ENCODE results near the gene SUSD2.
A peak's percentile ranks its signal among the peaks of the same experiment; 100 is the strongest.

Gene SUSD2

DNA sequence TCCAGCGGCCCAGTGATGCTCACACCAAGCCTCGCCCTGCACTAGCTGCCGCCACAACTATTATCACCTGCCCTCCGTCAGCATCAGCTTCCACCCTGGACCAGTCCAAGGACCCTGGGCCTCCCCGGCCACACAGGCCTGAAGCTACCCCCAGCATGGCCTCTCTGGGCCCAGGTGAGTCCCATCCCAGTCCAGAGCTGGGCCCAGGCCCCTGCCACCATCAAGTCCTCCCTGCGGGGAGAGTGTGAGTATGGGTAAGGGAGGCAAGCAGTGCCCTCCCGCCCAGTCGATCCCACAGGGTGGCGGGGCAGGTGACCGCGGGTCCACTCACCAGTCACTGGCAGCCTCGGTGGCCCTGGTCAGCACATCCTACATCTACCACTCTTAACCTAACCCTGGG, 9.5 kb upstream of the SUSD2 start:
- TF ChIP-seq, protein P1, sequence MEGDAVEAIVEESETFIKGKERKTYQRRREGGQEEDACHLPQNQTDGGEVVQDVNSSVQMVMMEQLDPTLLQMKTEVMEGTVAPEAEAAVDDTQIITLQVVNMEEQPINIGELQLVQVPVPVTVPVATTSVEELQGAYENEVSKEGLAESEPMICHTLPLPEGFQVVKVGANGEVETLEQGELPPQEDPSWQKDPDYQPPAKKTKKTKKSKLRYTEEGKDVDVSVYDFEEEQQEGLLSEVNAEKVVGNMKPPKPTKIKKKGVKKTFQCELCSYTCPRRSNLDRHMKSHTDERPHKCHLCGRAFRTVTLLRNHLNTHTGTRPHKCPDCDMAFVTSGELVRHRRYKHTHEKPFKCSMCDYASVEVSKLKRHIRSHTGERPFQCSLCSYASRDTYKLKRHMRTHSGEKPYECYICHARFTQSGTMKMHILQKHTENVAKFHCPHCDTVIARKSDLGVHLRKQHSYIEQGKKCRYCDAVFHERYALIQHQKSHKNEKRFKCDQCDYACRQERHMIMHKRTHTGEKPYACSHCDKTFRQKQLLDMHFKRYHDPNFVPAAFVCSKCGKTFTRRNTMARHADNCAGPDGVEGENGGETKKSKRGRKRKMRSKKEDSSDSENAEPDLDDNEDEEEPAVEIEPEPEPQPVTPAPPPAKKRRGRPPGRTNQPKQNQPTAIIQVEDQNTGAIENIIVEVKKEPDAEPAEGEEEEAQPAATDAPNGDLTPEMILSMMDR (IDR thresholded peaks at IDR 0.05; ENCODE audit: unreplicated experiment in 3 of 3) = no peak
- H3K36me3 Mint-ChIP-seq (ENCODE audit: low read depth) = peaks cover 5% of the 10 kb centered on the region
- no peaks in the 10 kb centered on the region for H3K9me3 Mint-ChIP-seq
- no peaks in the 10 kb centered on the region for H3K27me3 Mint-ChIP-seq (ENCODE audit: low read depth)
- no peaks in the 10 kb centered on the region for H3K4me1 Mint-ChIP-seq
- H3K27ac Mint-ChIP-seq = no peak overlapping the region
- no peak overlapping the region for H3K4me3 Mint-ChIP-seq

DNA sequence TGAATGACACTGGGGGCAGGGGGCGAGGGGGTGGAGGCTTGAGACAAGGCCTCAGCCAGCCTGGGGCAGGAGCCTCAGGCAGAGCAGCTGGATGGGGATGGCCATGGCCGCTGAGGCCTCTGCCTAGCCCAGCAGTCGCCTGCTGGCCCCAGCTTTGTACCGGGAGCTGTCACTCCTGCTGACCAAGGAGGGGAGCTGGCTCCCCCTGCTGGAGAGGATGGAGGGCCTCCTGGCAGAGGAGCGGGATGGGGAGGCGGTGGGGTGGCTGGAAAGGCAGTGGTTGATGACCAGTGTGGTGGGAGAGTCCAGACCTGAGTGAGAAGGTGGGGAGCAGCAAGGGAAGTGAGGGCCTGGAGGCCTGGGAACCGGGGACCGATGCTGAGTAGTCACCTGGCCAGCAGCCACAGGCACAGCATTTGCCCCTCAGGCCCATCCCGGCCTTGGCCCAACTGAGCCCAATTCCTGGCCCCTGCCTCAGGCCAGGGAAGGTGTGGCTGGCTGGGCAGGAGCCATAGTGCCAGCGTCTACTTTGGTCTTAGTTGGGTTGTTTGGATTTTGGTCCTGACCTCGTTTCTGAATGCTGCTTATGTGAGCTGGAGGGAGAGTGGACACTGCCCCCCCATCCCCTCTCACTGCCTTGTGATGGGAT, 6.0 kb upstream of the SUSD2 start:
- Mint-ChIP-seq H3K9me3 (no peaks in the 10 kb centered on the region), H3K4me1 (no peaks in the 10 kb centered on the region), H3K27me3 (ENCODE audit: low read depth) (no peaks in the 10 kb centered on the region), H3K27ac (no peak overlapping the region), H3K36me3 (ENCODE audit: low read depth) (no peaks in the 10 kb centered on the region), H3K4me3 (no peak overlapping the region)
- TF ChIP-seq, protein P1 (IDR thresholded peaks at IDR 0.05; ENCODE audit: unreplicated experiment in 3 of 3) = peak; percentile 62 to 73 (median 72)

DNA sequence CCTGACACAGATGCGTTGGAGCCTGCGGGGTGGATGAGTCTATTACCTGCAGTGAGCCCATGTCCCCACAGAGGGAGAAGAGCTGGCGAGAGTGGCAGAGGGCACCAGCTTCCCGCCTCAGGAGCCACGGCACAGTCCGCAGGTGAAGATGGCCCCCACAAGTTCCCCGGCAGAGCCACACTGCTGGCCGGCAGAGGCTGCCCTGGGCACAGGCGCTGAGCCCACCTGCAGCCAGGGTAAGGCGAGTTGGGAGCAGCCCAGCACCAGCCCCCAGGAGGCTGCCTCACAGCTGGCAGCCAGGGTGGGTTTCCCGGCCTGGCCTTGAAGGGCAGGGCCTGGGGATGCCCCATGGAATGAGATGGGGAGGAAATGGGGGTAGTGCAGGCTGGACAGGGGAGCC, 5.2 kb upstream of the SUSD2 start:
- Mint-ChIP-seq H3K36me3 (ENCODE audit: low read depth) (no peaks in the 10 kb centered on the region), H3K27ac (no peak overlapping the region), H3K4me3 (no peak overlapping the region), H3K9me3 (no peaks in the 10 kb centered on the region), H3K27me3 (ENCODE audit: low read depth) (no peaks in the 10 kb centered on the region), H3K4me1 (no peaks in the 10 kb centered on the region)
- TF ChIP-seq, protein P1 (IDR thresholded peaks at IDR 0.05; ENCODE audit: unreplicated experiment in 3 of 3) = no peak

DNA sequence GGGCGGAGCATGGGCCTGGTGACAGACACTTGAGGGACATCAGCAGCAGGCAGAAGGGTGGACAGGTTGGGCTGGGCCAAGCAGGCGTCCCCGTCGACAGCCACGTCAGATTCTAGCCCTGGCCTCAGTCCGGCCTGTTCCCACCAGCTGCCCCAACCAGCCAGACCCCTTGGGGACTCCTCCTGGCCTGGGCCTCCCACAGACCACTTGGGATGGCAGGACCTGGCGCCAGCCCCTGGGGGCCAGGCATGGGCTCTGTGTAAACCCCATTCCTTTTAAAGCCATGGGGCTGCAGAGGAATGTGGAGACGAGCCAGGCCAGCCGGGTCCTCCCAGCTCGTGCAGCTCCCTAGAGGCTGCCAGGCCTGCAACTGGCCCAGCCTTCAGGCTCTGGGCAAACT, 4.7 kb upstream of the SUSD2 start:
- Mint-ChIP-seq H3K36me3 (ENCODE audit: low read depth) (no peaks in the 10 kb centered on the region), H3K27ac (no peak overlapping the region), H3K27me3 (ENCODE audit: low read depth) (no peaks in the 10 kb centered on the region), H3K4me1 (no peaks in the 10 kb centered on the region), H3K9me3 (no peaks in the 10 kb centered on the region), H3K4me3 (no peak overlapping the region)
- TF ChIP-seq, protein P1 (IDR thresholded peaks at IDR 0.05; ENCODE audit: unreplicated experiment in 3 of 3) = no peak

DNA sequence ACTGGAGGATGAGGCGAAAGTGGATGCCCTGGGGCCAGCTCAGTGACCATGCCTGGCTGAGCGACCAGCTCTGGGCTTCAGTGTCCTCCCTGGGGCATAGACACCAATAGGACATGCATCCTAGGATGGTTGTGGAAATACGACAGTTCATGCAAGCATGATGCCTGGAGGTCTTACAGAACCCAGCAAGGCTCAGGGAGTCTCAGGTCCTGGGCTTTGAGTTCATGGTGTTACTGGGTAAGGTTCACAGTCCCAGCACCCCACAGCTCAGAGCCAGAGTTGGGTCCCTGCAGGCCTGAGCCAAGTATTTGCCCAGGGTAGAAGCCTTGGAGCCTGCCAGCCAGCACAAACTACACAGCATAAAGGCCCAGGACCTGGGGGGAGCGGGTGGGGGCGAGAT, 4.2 kb upstream of the SUSD2 start:
- TF ChIP-seq, protein P1 (IDR thresholded peaks at IDR 0.05; ENCODE audit: unreplicated experiment in 3 of 3) = no peak
- no peaks in the 10 kb centered on the region for H3K9me3 Mint-ChIP-seq
- H3K27ac Mint-ChIP-seq = no peak overlapping the region
- no peaks in the 10 kb centered on the region for H3K4me1 Mint-ChIP-seq
- H3K36me3 Mint-ChIP-seq (ENCODE audit: low read depth) = no peaks in the 10 kb centered on the region
- no peaks in the 10 kb centered on the region for H3K27me3 Mint-ChIP-seq (ENCODE audit: low read depth)
- no peak overlapping the region for H3K4me3 Mint-ChIP-seq

DNA sequence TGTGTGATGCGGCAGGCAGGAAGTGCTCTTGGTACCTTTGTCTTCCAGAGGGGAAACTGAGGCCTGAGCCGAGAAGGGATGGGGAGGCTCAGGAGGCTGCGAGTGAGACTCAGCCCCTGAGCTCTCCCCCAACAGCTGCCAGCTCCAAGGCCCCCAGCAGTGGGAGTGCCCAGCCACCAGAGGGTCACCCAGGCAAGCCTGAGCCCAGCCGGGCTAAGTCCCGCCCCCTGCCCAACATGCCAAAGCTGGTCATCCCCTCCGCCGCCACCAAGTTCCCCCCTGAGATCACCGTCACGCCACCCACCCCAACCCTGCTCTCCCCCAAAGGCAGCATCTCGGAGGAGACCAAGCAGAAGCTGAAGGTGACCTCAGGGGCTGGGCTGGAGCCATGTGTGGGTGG, 3.8 kb upstream of the SUSD2 start:
- H3K4me1 Mint-ChIP-seq = no peaks in the 10 kb centered on the region
- H3K27ac Mint-ChIP-seq = no peak overlapping the region
- TF ChIP-seq, protein P1 (IDR thresholded peaks at IDR 0.05; ENCODE audit: unreplicated experiment in 3 of 3) = no peak
- no peak overlapping the region for H3K4me3 Mint-ChIP-seq
- no peaks in the 10 kb centered on the region for H3K9me3 Mint-ChIP-seq
- H3K27me3 Mint-ChIP-seq (ENCODE audit: low read depth) = no peaks in the 10 kb centered on the region
- no peaks in the 10 kb centered on the region for H3K36me3 Mint-ChIP-seq (ENCODE audit: low read depth)

Data from nephron (organoid).